Measurements from ENCODE around the gene SPINK8.

- TF ChIP-seq CTCF (conservative IDR thresholded peaks at IDR 0.05; ENCODE audit: low read depth, low read length): no peak
- no peak for TF ChIP-seq EZH2phosphoT487 (IDR thresholded peaks at IDR 0.05; ENCODE audit: borderline replicate concordance, low read length)
Observed at GRCh38 chr3:48334605-48335004, 1.1 kb upstream of the SPINK8 start.
